ENCODE data around the gene GP9. TPM values are rescaled to one million over a fixed set of nuclear protein-coding genes. Genes with fewer than 3 reads are reported as not detected.

The GP9 gene
- total and polyA plus RNA-seq, 9 of the 15 experiments (the other 6 are each of a cell fraction or from before 2014, with no cell fraction given): not detected

- H2AFZ ChIP-seq (ENCODE audit: low read depth, low read length): no peak overlapping the region
- POLR2A ChIA-PET: interaction anchor here (1.1 kb wide), 1 partner anchor 14 kb away, joined by 3 read pairs; no protein-coding TSS in a partner anchor
- TF ChIP-seq JUN (IDR thresholded peaks at IDR 0.05; ENCODE audit: borderline replicate concordance, low read depth, low read length): no peak
- no peak for TF ChIP-seq JUN (CRISPR knock-in tag; IDR thresholded peaks at IDR 0.05; ENCODE audit: borderline replicate concordance)
- no peak for TF ChIP-seq CBX1 (IDR thresholded peaks at IDR 0.05; ENCODE audit: low read depth)
- TF ChIP-seq SMAD2 (IDR thresholded peaks at IDR 0.05; ENCODE audit: low read depth, low read length): no peak
- no peak for TF ChIP-seq PCBP2 (IDR thresholded peaks at IDR 0.05; ENCODE audit: low read depth, low read length, poor library complexity, severe bottlenecking)
- no peak for TF ChIP-seq MAX (CRISPR knock-in tag; IDR thresholded peaks at IDR 0.05)
- TF ChIP-seq PHF8 (IDR thresholded peaks at IDR 0.05; ENCODE audit: borderline replicate concordance, low read length): no peak
- no peak for TF ChIP-seq ZNF3 (CRISPR knock-in tag; IDR thresholded peaks at IDR 0.05)
- TF ChIP-seq POLR2AphosphoS5 (IDR thresholded peaks at IDR 0.05; ENCODE audit: control insufficient read depth, insufficient read depth, low read depth, low read length): no peak
- H4K20me1 ChIP-seq (replicated peaks; ENCODE audit: control insufficient read depth, insufficient read depth, low read length): no peaks in the 10 kb centered on the region
- H3K36me3 ChIP-seq (ENCODE audit: control insufficient read depth, insufficient read depth, low read length): no peaks in the 10 kb centered on the region
- no peak for ATAC-seq
- CTCF ChIA-PET (ENCODE audit: low intra/inter-chr PET ratio): no interaction called here
- H3K4me1 ChIP-seq (replicated peaks in 1 of 2; ENCODE audit: control insufficient read depth in 2 of 2, insufficient read depth in 2 of 2, low read length in 2 of 2): no peaks in the 10 kb centered on the region; a peak in 1 of 5 replicates
- no peak overlapping the region for H3K9ac ChIP-seq (ENCODE audit: insufficient read depth in 1 of 2, low read depth in 2 of 2, low read length in 2 of 2)
- H3K27me3 ChIP-seq (ENCODE audit: control insufficient read depth in 2 of 2, insufficient read depth in 2 of 2, low read length in 2 of 2): no peaks in the 10 kb centered on the region
- no peak overlapping the region for H3K27ac ChIP-seq (ENCODE audit: extremely low read depth, low read depth, low read length)
- in situ Hi-C loops (cut with MboI): no loop called here
- no peak for DNase-seq (ENCODE audit: extremely low read depth in 1 of 4, low spot score in 3 of 4)
- H3K79me2 ChIP-seq (ENCODE audit: control insufficient read depth, insufficient read depth, low read length): no peaks in the 10 kb centered on the region
- whole genome bisulfite sequencing (ENCODE audit: insufficient coverage, low coverage, missing lambda C conversion rate): 100% methylated on average over 3 of the region's 44 CpGs
- H3K4me3 ChIP-seq: no peak overlapping the region
- no peaks in the 10 kb centered on the region for H3K9me1 ChIP-seq (ENCODE audit: control insufficient read depth, insufficient read depth, low read length)
- BruUV-seq (replicated peaks): no TSS peak
- H3K4me2 ChIP-seq (ENCODE audit: insufficient read depth, low read length): no peak overlapping the region
- no peak for FAIRE-seq
- no peaks in the 10 kb centered on the region for H3K9me3 ChIP-seq (replicated peaks; ENCODE audit: control insufficient read depth, insufficient read depth, low read depth, low read length)
- intact Hi-C loops (cut with micrococcal nuclease): no loop called here
These were observed 7.8 kb downstream of the GP9 start for GRCh38 chr3:129068291-129068886.
